MM.1S (cell line): Measurements from ENCODE around the gene IL12A.

Source experiments
- EZH2 ChIP-seq: fragments of 300-600 bp; sonication (generic); optimal IDR thresholded peaks from 2 replicates; pipeline ENCODE3; 2017; ENCODE audit warnings: low read depth, mild to moderate bottlenecking, antibody characterized with exemption, low read length, mixed read lengths
- EZH2phosphoT487 ChIP-seq: fragments of 300-600 bp; sonication (generic); IDR thresholded peaks from 2 replicates; pipeline ENCODE4 v1.6.1; 2018; ENCODE audit warnings: antibody characterized with exemption, low read length
- TF ChIP-seq, protein P1 (sequence below): fragments of 300-600 bp; sonication (generic); IDR thresholded peaks from 2 replicates; pipeline ENCODE4 v1.5.1; 2016; ENCODE audit warnings: antibody characterized with exemption, low read length, mixed read lengths

GRCh38 chr3:159982442-159982974 lies 6.1 kb upstream of the IL12A start:
- TF ChIP-seq EZH2 (no peak), EZH2phosphoT487 (no peak)
- TF ChIP-seq, protein P1, sequence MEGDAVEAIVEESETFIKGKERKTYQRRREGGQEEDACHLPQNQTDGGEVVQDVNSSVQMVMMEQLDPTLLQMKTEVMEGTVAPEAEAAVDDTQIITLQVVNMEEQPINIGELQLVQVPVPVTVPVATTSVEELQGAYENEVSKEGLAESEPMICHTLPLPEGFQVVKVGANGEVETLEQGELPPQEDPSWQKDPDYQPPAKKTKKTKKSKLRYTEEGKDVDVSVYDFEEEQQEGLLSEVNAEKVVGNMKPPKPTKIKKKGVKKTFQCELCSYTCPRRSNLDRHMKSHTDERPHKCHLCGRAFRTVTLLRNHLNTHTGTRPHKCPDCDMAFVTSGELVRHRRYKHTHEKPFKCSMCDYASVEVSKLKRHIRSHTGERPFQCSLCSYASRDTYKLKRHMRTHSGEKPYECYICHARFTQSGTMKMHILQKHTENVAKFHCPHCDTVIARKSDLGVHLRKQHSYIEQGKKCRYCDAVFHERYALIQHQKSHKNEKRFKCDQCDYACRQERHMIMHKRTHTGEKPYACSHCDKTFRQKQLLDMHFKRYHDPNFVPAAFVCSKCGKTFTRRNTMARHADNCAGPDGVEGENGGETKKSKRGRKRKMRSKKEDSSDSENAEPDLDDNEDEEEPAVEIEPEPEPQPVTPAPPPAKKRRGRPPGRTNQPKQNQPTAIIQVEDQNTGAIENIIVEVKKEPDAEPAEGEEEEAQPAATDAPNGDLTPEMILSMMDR = no peak
